Hematopoietic multipotent progenitor cell treated with erythropoietin and hydrocortisone succinate and interleukin-3 and kit ligand, for 6 days (in vitro differentiated cells): ENCODE data around the gene MOV10L1.

Experiments
- DNase-seq: peaks from one replicate; pipeline ENCODE4 v3.0.0-alpha.2; 2015

Gene MOV10L1

DNA sequence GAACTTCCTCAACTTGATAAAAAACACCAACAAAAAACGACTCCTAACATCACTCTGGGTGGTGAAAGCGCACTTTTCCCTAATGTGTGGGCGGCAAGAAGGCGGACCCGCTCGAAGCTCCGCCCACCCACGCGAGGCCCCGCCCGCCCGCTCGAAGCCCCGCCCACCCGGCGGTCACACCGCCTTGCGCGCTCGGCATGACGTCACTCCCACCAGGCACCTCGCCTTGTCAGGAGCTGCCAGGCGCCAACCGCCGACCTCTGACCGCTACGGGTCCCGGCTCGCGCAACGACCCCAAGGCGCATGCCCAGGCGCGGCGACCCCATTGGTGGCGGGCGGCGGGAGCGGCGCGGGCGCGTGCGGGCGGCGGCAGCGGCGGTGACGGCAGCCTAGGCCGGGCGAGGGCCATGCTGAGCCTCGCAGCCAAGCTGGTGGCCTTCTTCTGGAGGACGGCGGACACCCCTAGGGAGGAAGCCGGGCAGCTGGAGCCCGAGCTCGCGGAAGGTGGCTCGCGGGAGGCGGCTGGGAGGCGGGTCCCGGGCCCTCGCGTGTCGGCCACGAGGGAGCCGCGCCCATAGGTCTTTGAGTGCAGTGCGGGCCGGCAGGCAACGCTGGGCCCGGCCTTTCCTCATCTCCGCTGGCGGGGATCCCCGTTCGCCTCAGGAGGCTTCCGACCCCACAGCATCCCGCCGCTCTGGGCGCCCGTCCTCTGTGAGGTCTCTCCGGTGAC lies at the start of gene MOV10L1:
TSS of gene MOV10L1 (plus strand) at position 325 of the 730 bp plus-strand sequence. CDS start at position 408, 83 bp downstream.
- DNase-seq: peak; percentile 53

DNA sequence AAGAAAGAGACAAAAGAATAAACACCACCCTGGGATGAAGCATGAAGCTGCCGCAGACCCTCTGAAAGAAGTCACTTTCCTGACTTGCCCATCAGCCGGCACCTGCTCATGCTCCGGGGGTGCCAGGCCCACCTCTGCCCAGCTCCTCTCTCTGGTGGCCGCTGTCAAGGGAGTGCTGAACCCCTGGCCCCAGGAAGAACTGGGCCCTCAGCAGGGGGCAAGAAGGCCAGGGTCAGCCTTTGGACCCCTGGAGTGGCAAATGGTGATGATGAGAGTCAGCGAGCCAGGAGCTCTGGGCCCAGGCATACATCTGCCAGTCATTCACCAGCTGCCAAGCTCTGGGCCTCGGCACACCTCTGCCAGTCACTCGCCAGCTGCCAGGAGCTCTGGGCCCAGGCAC lies 49.1 kb upstream of the MOV10L1 start:
- DNase-seq: no peak

- DNase-seq: no peak
Measured at GRCh38 chr22:50041361-50042065, 48.3 kb upstream of the MOV10L1 start.

GRCh38 chr22:50044485-50045118 lies 45.2 kb upstream of the MOV10L1 start:
- peak; percentile 20 for DNase-seq

DNA sequence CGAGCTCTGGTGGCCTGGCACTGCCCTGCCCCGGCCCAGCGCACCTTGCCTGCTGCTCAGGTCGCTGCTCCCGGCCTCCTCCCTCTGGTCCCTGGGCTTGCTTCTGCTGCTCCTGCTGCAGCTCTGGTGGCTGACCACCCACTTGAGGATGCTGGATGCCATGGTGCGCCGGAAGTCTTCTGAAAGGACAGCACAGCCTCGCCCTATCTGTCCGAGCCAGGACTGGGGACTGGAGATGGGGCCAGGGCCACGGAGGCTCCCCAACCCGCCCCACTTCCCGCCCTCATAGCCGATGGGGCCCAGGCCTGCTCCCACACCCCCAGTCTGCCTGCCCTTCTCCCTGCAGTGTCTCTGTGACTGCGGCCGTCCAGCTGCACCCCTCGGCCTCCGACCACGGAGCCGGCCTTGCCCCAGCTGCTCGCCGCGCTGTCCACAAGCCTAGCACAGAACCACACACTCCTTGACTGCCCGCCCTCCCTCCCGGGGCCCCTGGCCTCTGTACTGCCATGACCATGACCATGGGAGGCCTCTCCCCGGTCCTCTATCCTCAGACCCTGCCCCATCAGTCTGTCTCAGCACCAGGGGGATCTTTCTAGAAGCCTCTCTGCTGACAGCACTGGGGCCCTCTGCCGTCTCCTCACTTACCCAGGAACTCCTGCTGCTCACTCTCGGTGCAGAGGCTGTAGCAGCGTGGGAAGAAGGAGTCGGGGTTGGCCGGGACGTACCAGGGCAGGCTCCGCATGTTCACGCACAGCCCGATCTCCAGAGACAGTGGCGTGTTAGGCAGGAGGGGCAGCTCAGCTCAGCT lies 44.4 kb upstream of the MOV10L1 start:
- DNase-seq: no peak

DNA sequence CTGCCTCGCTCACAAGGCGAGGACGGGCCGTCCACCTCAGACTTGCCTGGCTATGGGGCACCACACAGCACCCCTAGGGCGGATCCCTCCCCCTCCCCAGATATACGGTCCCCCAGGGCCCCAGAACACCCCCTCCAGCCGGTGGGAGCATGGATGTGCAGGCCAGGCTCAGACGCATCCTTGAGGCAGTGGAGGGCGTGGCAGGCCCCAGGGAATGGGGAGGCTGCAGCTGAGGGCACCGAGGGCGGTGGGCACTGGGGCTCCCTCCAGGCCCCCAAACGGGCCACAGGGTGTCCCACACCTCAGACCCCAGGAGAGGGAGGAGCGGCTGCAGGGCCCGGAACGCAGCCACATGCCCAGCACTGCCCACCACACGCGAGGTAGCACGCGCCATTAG lies 43.8 kb upstream of the MOV10L1 start:
- no peak for DNase-seq

DNA sequence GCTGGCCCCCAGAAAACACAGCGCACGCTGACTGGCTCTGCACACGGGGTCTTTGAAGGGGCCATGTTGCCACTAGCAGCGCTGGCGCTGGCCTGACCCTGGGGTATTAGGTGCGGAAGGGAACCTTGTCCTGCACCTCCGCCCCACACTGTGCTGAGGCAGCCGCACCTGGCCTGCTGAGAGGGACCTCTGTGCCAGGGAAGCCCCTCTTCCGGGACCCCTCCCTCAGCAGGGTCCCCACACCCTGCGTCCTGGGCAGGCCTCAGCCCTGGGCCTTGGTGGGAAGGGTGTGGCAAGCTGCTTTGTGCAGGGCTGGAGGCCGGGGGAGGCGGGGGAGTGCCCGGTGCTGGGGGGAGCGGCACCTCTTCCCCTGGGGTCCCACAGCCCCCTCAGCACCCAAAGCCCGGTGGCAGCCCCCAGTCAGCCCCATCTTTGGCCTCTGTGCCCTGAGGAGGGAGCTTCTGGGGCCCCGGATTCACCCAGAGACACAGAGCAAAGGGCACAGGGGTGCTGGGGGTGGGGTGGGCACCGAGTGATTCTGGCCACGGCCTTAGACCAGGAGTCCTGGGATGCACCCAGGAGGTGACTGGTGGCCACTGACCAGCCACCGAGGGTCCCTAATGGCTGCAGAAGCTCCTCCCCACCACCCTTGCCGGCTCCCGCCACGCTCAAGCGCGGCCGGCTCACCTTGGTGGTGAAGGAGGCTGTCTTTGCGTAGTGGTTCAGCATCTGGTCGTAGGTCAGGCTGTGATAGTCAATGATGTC lies 43.1 kb upstream of the MOV10L1 start:
- DNase-seq: no peak

DNA sequence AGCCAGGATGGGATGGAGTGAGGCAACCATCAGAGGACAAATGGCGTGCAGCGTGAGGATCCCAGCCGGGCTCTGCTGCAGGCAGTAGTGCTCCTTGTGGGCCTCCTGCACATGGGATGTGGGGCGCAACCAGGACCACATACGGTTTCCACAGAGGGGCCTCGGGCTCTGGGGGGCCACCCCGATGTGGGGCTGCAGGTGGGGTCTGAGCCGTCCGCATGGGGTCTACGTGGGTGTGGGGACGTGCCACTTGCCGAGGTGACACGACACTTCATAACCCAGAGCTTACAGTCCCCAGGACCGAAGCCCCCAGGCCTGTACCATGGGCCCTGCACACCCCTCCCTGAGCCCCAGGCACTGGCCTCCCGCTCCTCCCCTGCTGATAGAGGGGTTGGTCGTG lies 42.5 kb upstream of the MOV10L1 start:
- DNase-seq: no peak

GRCh38 chr22:50048061-50048765 lies 41.6 kb upstream of the MOV10L1 start:
- no peak for DNase-seq

DNA sequence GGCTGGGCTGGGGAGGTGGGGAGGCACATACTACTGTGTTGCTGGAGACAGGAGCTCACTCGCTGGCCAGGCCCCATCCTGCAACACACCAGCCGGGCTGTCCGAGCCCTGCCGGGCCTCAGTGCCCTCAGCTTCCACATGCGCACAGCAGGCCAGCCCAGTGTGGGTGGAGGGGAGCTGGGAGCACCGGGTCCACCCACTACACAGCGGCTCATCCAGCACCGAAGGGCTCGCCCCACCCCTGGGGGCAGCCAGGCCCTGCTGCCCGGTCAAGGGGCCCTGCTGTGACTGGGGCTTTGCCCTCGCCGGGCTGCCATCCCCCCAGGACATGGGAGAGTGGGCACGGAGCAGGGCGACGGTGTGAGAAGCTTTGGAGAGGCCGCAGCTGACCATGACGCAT lies 41.0 kb upstream of the MOV10L1 start:
- DNase-seq: no peak

GRCh38 chr22:50049299-50050195 lies 40.3 kb upstream of the MOV10L1 start:
- DNase-seq: no peak

GRCh38 chr22:50051930-50052329 lies 37.9 kb upstream of the MOV10L1 start:
- DNase-seq: no peak

DNA sequence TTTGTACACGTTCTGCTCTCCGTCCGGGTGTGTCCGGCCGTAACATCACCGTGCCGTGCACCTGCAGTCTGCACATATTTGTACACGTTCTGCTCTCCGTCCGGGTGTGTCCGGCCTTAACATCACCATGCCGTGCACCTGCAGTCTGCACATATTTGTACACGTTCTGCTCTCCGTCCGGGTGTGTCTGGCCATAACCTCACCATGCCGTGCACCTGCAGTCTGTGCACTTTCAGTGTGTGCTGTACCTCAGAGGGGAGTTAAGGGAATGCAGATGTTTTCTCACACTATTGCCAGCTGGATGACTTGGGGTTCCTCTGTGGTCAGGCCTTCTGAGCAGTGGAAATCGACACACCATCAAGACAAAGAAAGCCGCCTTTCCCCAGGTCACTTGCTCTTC lies 35.9 kb upstream of the MOV10L1 start:
- no peak for DNase-seq

DNA sequence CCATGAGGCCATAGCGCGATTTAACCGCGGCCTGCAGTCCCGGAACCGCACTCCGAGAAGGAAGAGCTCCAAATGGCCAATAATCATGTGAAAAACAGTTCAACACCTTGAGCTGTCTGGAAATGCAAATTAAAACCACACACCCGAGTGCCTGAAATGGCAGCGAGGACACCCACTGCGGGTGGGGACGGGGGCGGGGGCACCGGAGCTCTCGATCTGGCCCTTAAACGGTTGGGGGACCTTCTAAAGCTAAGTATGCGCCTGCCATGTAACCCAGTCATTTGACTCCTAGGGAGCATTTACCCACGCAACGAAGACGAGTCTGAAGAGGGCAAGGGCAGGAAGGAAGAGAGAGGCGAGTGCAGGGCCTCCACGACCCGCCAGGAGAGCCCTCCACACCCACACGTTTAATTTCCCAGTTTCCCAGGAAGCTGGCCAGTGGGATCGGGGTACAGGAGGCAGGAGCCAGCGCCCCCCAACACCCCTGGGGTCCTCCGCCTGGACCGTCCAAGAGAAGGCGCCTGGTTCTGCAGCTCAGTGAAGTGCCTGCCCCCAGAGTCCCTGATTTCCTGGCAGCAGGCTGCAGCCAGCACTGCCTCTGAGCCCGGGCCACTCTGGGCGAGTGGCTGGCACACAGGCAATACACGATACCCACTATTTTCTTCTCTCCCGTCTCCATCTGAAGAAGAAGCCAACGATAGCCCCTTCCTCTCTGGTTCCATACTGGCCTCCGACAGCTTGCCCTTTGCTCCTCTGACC lies 33.4 kb upstream of the MOV10L1 start:
- DNase-seq: no peak

GRCh38 chr22:50057278-50058060 lies 32.3 kb upstream of the MOV10L1 start:
- DNase-seq: no peak

DNA sequence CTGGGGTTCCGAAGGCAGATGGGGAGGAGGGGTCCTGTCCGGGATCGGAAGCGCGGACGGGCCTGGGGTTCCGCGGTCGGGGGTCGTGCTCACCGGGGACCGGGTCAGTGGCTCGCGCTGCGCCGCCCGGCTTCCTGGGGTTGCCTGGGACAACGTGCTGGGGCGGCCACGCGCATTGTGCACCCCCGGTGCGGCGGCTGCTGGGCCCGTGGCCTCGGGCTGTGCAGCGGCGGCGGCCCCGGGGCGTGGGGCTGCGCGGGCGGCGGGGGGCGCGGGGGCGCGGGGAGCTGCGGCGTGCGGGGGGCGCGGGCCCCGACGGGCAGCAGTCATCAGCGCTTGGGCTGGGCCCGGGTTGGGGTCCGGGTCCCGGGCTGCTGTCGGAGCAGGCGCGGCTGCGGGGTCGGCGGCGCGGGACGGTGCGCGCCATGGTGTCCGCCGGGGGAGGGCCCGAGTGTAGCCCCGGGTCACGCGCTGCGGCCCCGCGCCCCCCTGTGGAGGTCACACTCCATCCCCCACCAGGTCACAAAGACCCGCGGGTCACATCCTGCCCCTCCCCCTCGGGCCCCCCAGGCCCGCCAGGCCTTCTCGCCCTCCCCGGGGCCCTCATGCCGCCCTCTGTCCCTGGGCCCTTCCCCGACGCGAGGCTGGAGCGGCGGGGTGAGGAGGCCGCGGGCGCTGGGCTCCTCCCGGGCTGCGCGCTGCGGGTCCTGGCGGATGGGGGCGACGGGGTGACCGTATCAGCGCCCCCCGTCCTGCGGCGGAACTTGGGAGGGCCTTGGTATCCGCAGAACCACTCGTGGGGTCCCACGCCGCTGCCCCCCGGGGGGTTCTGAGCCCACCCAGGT lies 31.5 kb upstream of the MOV10L1 start, which contains the start of gene TTLL8:
TSS of gene TTLL8 (minus strand) at position 238 of the 845 bp plus-strand sequence.
- DNase-seq: no peak

DNA sequence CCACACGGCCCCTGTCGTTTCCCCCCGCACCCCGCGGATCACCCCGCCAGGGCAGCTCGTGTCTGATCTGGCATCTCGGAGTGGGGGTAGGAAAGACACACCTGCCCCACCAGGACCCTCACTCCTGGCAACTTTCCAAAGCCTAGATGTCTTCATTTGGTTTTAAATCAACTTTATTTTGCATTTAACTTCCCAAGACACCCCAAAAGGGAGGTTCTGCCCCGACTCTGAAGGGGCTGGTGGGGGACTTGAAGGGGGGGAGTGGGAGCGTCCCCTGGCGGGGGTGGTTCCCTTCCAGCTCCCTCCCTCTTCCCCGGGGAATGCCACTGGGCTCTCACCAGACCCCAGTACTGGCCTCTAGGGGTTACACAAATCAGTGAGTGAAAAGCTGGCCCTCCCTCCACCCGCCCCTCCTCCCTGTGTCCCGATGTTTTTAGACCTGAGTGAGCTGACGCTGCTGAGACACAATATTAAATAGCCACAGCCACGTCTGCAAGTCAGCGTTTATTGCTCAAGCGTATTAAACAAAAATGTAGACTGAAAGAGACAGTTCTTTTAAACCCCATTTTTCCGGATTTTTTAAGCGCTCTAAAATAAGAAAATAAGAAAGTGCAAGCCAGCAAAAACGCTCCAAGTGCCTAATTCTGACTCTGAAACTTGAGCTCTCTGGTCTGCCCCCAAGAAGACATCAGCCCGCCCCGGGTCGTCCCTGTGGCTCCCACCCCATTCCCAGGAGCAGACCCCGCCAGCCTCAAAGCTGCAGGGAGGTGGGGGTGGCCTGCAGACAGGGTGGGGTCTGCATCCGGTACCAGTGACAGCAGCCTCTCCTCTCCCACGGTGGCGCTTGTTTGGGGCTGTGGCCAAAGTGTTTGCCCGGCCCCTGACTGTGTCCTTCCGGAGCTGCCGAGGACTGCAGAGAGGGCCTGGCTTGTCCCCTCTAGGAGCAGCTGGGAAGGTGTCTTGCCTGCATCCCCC lies 30.6 kb upstream of the MOV10L1 start:
- peak; percentile 36 for DNase-seq
